Left ventricle myocardium inferior (tissue), 1 donor: Measurements from ENCODE around the gene BBIP1. TPM values are rescaled to one million over a fixed set of nuclear protein-coding genes. Genes with fewer than 3 reads are reported as not detected.

Source experiments
- DNase-seq: peaks from one replicate; pipeline ENCODE4 v3.0.0-alpha.2; 2020
- H3K27ac ChIP-seq: fragments of 200-600 bp; replicated peaks from 2 replicates; pipeline ENCODE4 v1.8.0; 2021
- H3K27me3 ChIP-seq: fragments of 200-600 bp; 2 replicates; pipeline ENCODE4 v1.8.0; 2021; ENCODE audit warnings: low read depth
- H3K36me3 ChIP-seq: fragments of 200-600 bp; 2 replicates; pipeline ENCODE4 v1.8.0; 2021
- H3K4me1 ChIP-seq: fragments of 200-600 bp; 2 replicates; pipeline ENCODE4 v1.8.0; 2021
- H3K4me3 ChIP-seq: fragments of 200-600 bp; 2 replicates; pipeline ENCODE4 v1.8.0; 2021; ENCODE audit warnings: mild to moderate bottlenecking, moderate library complexity
- H3K9me3 ChIP-seq: fragments of 200-600 bp; replicated peaks from 2 replicates; pipeline ENCODE4 v1.8.0; 2021
- intact Hi-C: fragments of 100-400 bp; cut with micrococcal nuclease; formaldehyde crosslinking; loops from one replicate; pipeline ENCODE4 v1.11.0; 2022
- total RNA-seq: library from RNA; stranded (reverse); fragmentation: NEBNext Ultra II Directional; extraction: Animal tissue kit (Norgen Biotek cat#: 25700); gene quantifications from one replicate; pipeline ENCODE4 v1.2.1, GENCODE V29; 2021
- TF ChIP-seq, protein P1 (sequence below): fragments of 200-600 bp; IDR thresholded peaks from 2 replicates; pipeline ENCODE4 v1.8.0; 2021; ENCODE audit warnings: antibody characterized with exemption, mild to moderate bottlenecking, borderline replicate concordance
- donor health status: DM: no; HTN: yes; CAD: no; lungs with severe emphysema.

Gene BBIP1
- total RNA-seq, 1 donor from 2014 or later = 25.1 TPM

DNA sequence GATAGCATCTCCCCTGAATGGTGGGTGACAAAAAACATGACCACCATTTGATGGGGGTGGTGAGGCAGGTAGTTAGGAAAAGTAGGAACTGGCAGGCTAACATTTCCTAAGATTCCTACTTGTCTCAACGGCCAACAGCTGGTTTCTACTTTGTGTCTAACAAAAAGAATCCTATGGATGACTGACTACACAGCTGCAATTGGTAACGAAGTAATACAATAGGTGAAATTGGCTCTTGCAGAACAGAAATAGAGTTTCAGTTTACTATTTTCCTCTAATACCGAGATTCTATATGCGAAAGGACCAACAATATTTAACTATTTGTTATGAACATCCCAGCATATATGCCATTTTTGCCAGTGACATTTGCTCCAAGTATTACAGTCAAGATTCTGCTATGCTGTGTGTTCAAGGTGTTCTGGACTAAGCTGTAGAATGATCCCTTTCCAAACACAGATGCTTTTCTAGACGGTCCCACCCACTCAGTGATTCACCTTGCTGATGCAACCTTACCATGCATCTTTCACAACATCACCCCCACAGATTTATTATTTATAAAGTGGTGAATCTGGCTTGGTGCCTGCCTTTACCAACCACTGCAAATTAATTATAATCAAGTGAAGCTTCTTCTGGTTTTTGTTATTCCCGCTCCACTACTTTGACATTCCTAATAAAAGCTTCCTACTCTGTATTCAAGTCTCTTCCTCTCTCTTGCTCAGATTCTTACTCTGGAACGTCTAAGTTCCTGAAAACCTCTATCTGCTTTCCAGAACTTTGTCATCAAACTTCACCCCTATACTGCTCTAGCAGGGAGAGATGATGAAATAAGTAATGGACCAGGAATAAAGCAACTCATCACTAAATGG lies 16.8 kb downstream of the BBIP1 start:
- H3K36me3 ChIP-seq = peaks cover 38% of the 10 kb centered on the region
- intact Hi-C loops = loop anchor here (10.0 kb wide), 1 partner anchor 307 kb away; no protein-coding TSS in a partner anchor
- no peak overlapping the region for H3K4me3 ChIP-seq
- H3K27ac ChIP-seq = no peak overlapping the region
- TF ChIP-seq, protein P1, sequence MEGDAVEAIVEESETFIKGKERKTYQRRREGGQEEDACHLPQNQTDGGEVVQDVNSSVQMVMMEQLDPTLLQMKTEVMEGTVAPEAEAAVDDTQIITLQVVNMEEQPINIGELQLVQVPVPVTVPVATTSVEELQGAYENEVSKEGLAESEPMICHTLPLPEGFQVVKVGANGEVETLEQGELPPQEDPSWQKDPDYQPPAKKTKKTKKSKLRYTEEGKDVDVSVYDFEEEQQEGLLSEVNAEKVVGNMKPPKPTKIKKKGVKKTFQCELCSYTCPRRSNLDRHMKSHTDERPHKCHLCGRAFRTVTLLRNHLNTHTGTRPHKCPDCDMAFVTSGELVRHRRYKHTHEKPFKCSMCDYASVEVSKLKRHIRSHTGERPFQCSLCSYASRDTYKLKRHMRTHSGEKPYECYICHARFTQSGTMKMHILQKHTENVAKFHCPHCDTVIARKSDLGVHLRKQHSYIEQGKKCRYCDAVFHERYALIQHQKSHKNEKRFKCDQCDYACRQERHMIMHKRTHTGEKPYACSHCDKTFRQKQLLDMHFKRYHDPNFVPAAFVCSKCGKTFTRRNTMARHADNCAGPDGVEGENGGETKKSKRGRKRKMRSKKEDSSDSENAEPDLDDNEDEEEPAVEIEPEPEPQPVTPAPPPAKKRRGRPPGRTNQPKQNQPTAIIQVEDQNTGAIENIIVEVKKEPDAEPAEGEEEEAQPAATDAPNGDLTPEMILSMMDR = no peak
- peaks cover 14% of the 10 kb centered on the region for H3K4me1 ChIP-seq
- no peaks in the 10 kb centered on the region for H3K27me3 ChIP-seq
- no peaks in the 10 kb centered on the region for H3K9me3 ChIP-seq
- no peak for DNase-seq

DNA sequence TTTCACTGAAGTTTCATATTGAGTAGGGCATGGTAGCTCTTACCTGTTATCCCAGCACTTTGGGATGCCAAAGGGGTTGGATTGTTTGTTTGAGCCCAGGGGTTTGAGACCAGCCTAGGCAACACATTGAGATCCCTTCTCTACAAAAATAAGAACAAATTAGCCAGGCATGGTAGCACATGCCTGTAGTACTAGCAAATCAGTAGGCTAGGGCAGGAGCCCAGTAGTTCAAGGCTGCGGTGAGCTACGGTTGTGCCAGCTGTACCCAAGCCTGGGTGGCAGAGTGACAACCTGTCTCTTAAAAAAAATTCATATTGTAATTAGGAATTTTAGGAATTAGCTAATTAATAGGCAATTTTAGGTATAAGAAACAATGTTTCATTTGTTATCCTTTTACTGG lies 18.0 kb downstream of the BBIP1 start:
- TF ChIP-seq, protein P1 = no peak
- Histone ChIP-seq H3K27ac (no peak overlapping the region), H3K27me3 (no peaks in the 10 kb centered on the region), H3K4me3 (no peak overlapping the region), H3K4me1 (peaks cover 22% of the 10 kb centered on the region), H3K36me3 (peaks cover 48% of the 10 kb centered on the region), H3K9me3 (no peaks in the 10 kb centered on the region)
- intact Hi-C loops = loop anchor here (10.0 kb wide), 1 partner anchor 306 kb away; no protein-coding TSS in a partner anchor
- DNase-seq = no peak

DNA sequence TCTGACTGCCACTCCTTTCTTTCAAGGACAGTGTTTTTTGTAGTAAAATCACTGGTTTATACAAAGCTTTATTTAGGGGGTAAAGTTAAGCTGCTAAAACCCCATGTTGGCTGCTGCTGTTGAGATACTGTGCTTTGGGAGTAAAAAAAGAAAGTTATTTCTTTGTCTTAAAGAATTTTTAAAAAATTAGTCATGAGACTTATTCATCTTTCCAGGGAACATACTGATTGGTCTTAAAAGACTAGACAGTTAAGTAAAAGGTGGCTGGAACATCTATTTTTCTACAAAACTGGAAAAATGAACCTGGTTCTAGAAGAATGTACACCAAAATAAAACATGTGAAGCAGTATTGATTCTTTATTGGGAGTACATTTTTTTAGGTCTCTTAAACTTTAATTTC lies 20.6 kb downstream of the BBIP1 start:
- no peak overlapping the region for H3K4me3 ChIP-seq
- intact Hi-C loops = loop anchor here (10.0 kb wide), 1 partner anchor 94 kb away; no protein-coding TSS in a partner anchor

DNA sequence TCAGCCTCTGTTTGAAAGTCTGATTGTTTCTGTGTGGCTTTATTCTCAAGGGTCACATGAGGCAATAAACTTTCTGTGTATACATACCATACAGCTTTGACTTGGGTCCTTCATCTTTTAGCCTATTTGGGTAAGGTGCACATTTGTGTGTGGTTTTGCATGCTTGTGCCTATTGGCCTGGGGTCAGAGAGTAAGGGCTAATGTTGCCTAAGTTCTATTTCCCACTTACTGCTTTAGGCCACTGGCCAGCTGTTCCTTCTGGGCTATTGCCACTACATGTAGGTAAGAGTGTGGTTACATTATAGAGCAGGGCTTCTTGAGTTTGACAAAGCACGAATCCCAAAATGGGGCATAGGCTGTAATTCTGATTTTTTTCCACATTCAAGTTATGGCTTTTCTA lies 21.8 kb downstream of the BBIP1 start:
- no peak overlapping the region for H3K27ac ChIP-seq
- no peak overlapping the region for H3K4me3 ChIP-seq
- H3K9me3 ChIP-seq = no peaks in the 10 kb centered on the region
- no peak for DNase-seq
- H3K27me3 ChIP-seq = no peaks in the 10 kb centered on the region
- H3K36me3 ChIP-seq = peaks cover 70% of the 10 kb centered on the region
- peaks cover 27% of the 10 kb centered on the region for H3K4me1 ChIP-seq
- TF ChIP-seq, protein P1 = no peak
- intact Hi-C loops = loop anchor here (10.0 kb wide), 1 partner anchor 92 kb away; no protein-coding TSS in a partner anchor

More for the DNA sequence above, 20.6 kb downstream of the BBIP1 start:
- TF ChIP-seq, protein P1 = no peak
- no peak for DNase-seq
- H3K27me3 ChIP-seq = no peaks in the 10 kb centered on the region
- H3K27ac ChIP-seq = no peak overlapping the region
- H3K36me3 ChIP-seq = peaks cover 60% of the 10 kb centered on the region
- no peaks in the 10 kb centered on the region for H3K9me3 ChIP-seq
- H3K4me1 ChIP-seq = peaks cover 26% of the 10 kb centered on the region

DNA sequence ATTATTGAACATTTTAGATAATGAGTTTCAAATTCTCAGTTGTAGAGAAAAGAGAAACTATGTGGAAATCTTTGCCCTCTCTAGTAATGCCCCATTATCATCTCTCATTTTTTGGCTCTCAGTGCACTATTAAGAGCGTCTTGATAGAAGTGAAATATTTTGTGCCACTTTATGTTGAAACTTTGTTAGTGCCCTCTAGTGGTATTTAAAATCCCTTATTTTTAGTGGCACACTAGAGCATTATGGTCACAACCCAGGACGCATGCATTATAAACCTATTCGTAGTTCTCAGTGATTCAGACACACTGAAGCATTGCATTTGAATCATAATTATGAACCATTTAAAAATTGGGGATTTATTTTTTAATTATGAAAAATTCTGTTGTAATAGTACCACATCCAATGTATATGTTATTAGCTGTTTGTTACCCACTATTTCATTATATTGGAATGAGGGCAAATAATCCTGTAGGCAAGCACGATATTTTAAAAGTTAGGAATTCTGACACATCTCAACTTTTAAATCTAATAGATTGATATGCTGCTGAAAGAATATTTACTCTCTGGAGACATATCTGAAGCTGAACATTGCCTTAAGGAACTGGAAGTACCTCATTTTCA lies 25.3 kb downstream of the BBIP1 start:
- Histone ChIP-seq H3K27me3 (no peaks in the 10 kb centered on the region), H3K36me3 (peaks cover 76% of the 10 kb centered on the region), H3K9me3 (no peaks in the 10 kb centered on the region), H3K4me3 (no peak overlapping the region), H3K4me1 (peaks cover 28% of the 10 kb centered on the region), H3K27ac (no peak overlapping the region)
- intact Hi-C loops = loop anchor here (5.0 to 10.0 kb wide), 2 partner anchors 89 to 146 kb away; no protein-coding TSS in a partner anchor
- TF ChIP-seq, protein P1 = peak; percentile 69
- DNase-seq = no peak
